Immature natural killer cell (primary cell): ENCODE data around the gene ENTPD7. TPM values are rescaled to one million over a fixed set of nuclear protein-coding genes. Genes with fewer than 3 reads are reported as not detected.

Experiments
- DNase-seq, 3 donors: peaks; one replicate each; pipeline ENCODE4 v3.0.0; 2022; ENCODE audit warnings: mixed read lengths in 1 of 3
- H3K27ac Mint-ChIP-seq, 6 donors: one replicate each; pipeline ENCODE4 v1.8.0; 2020; ENCODE audit warnings: mixed read lengths in 6 of 6, mild to moderate bottlenecking in 5 of 6, inconsistent platforms in 4 of 6, moderate library complexity in 3 of 6
- H3K27me3 Mint-ChIP-seq, 3 donors: one replicate each; pipeline ENCODE4 v1.8.0; 2020 to 2021; ENCODE audit warnings: low read depth in 3 of 3, mild to moderate bottlenecking in 3 of 3, mixed read lengths in 3 of 3, moderate library complexity in 3 of 3, inconsistent platforms in 1 of 3
- H3K36me3 Mint-ChIP-seq, 3 donors: one replicate each; pipeline ENCODE4 v1.8.0; 2020; ENCODE audit warnings: mixed read lengths in 3 of 3, inconsistent platforms in 2 of 3, mild to moderate bottlenecking in 2 of 3
- H3K4me1 Mint-ChIP-seq, 2 donors: one replicate each; pipeline ENCODE4 v1.8.0; 2020; ENCODE audit warnings: inconsistent platforms in 2 of 2, mild to moderate bottlenecking in 2 of 2, mixed read lengths in 2 of 2, moderate library complexity in 1 of 2
- H3K4me3 Mint-ChIP-seq, 5 donors: one replicate each; pipeline ENCODE4 v1.8.0; 2020; ENCODE audit warnings: mild to moderate bottlenecking in 5 of 5, mixed read lengths in 5 of 5, inconsistent platforms in 3 of 5, moderate library complexity in 3 of 5
- H3K9me3 Mint-ChIP-seq, 6 donors: one replicate each; pipeline ENCODE4 v1.8.0; 2020; ENCODE audit warnings: mild to moderate bottlenecking in 6 of 6, mixed read lengths in 6 of 6, inconsistent platforms in 4 of 6, moderate library complexity in 3 of 6
- polyA plus RNA-seq, 3 donors: library from polyadenylated mRNA; unstranded; fragments of 300-500 nt; fragmentation: Illumina TruSeq; gene quantifications; one replicate each; pipeline ENCODE4 v1.2.3, GENCODE V29; 2021

ENTPD7 gene
- polyA plus RNA-seq, 3 donors from 2014 or later: 0.76 to 2.8 (median 1.4) TPM

GRCh38 chr10:99659868-99660366, 608 bp downstream of the ENTPD7 start:
- H3K27ac Mint-ChIP-seq: peak overlapping the region; percentile 18 to 86 (median 58)
- peaks cover 22 to 30% of the 10 kb centered on the region in 2 donors for H3K4me1 Mint-ChIP-seq

DNA sequence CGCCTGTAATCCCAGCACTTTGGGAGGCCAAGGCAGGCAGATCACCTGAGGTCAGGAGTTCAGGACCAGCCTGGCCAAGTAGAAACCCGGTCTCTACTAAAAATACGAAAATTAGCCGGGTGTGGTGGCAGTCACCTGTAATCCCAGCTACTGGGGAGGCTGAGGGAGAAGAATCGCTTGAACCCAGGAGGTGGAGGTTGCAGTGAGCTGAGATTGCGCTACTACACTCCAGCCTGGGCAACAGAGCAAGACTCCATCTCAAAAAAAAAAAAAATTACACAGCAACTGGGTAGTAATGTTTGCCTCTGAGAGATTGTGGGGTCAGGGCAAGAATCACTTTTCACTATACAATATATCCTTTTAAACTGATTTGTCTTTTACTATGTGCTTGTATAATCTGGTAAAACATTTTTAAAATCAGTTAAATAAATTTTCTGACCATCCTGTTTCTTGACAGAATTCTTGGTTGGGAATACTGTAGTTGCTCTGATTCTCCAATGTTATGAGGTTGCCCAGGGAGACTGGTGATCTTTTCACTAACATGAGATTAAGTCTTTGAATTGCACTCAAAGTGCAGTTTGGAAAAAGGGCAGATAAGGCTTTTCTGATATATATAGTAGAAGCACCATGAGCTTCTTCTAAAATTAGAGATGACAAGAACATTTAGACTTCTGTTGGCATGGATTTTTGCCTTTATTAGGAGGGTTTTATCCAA, 1.5 kb downstream of the ENTPD7 start:
- Mint-ChIP-seq H3K4me1 (peaks cover 22 to 30% of the 10 kb centered on the region in 2 donors), H3K27me3 (peaks cover 2 to 8% (median 4%) of the 10 kb centered on the region in 3 donors), H3K36me3 (peaks cover 4 to 6% (median 5%) of the 10 kb centered on the region in 3 donors), H3K4me3 (peak overlapping the region in 3 of 5 donors; percentile 5 to 14 (median 7)), H3K9me3 (no peaks in the 10 kb centered on the region), H3K27ac (peak overlapping the region in 1 of 6 donors; percentile 9)
- DNase-seq: no peak

More at GRCh38 chr10:99659868-99660366, 608 bp downstream of the ENTPD7 start:
- DNase-seq: no peak
- H3K27me3 Mint-ChIP-seq: peaks cover 2 to 8% (median 4%) of the 10 kb centered on the region in 3 donors
- H3K9me3 Mint-ChIP-seq: no peaks in the 10 kb centered on the region
- peak overlapping the region; percentile 82 to 97 (median 90) for H3K4me3 Mint-ChIP-seq
- peaks cover 0 to 5% (median 3%) of the 10 kb centered on the region in 3 donors for H3K36me3 Mint-ChIP-seq

DNA sequence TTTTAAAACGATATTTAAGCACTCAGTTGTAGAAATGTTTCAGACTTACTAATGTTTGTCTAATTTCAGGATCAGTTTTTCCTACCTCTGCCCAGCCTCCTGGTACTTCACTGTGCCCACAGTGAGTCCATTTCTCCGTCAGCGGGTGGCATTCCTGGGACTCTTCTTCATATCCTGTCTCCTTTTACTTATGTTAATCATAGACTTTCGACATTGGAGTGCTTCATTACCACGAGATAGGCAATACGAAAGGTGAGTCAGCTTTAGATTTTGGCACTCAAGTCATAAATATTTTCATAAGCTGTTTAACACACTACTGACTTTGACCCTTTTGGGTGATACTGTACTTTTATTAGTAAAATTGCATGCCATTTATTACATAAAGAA, 2.1 kb downstream of the ENTPD7 start:
- Mint-ChIP-seq H3K27ac (peak overlapping the region in 1 of 6 donors; percentile 24), H3K9me3 (no peaks in the 10 kb centered on the region), H3K4me3 (peak overlapping the region in 2 of 5 donors; percentile 11 to 23), H3K4me1 (peaks cover 22 to 30% of the 10 kb centered on the region in 2 donors), H3K27me3 (peaks cover 2 to 4% (median 2%) of the 10 kb centered on the region in 3 donors), H3K36me3 (peaks cover 7 to 9% (median 8%) of the 10 kb centered on the region in 3 donors)
- DNase-seq: no peak

- Mint-ChIP-seq H3K9me3 (no peaks in the 10 kb centered on the region), H3K36me3 (peaks cover 7 to 17% (median 14%) of the 10 kb centered on the region in 3 donors), H3K4me3 (no peak overlapping the region), H3K4me1 (peaks cover 2 to 7% of the 10 kb centered on the region in 2 donors), H3K27me3 (no peaks in the 10 kb centered on the region), H3K27ac (no peak overlapping the region)
- DNase-seq: no peak
Measured at GRCh38 chr10:99665304-99665703, 6.0 kb downstream of the ENTPD7 start.

GRCh38 chr10:99667108-99667751, 7.9 kb downstream of the ENTPD7 start:
- peaks cover 0 to 2% (median 0%) of the 10 kb centered on the region in 3 donors for H3K27me3 Mint-ChIP-seq
- DNase-seq: no peak
- no peaks in the 10 kb centered on the region for H3K9me3 Mint-ChIP-seq
- H3K27ac Mint-ChIP-seq: no peak overlapping the region
- peaks cover 1 to 2% of the 10 kb centered on the region in 2 donors for H3K4me1 Mint-ChIP-seq
- no peak overlapping the region for H3K4me3 Mint-ChIP-seq
- H3K36me3 Mint-ChIP-seq: peaks cover 7 to 17% (median 14%) of the 10 kb centered on the region in 3 donors

- H3K9me3 Mint-ChIP-seq: no peaks in the 10 kb centered on the region
- no peak overlapping the region for H3K27ac Mint-ChIP-seq
- no peak overlapping the region for H3K4me3 Mint-ChIP-seq
- no peaks in the 10 kb centered on the region for H3K4me1 Mint-ChIP-seq
- DNase-seq: no peak
- H3K36me3 Mint-ChIP-seq: peaks cover 0 to 14% (median 8%) of the 10 kb centered on the region in 3 donors
- peaks cover 0 to 2% (median 0%) of the 10 kb centered on the region in 3 donors for H3K27me3 Mint-ChIP-seq
Measured at GRCh38 chr10:99671386-99671785, 12.1 kb downstream of the ENTPD7 start.

DNA sequence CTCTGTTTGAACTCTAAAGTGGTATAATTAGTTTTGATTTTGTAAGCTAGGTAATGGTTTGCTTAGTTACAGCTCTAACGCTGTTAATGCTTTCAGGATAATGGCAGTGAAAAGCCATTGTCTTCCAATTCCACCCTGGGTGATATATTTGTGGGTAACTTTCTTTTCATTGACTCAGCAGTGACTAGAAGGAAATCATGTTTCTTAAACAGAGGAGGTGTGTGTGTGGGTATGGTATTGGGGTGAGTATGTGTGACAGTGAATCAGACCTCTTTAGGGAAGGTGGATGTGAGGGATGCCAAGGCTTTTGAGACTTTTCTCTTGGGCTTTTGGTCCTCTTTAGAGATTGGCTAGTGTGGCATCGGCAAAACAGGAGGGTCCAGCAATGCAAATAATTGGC, 13.6 kb downstream of the ENTPD7 start:
- H3K27me3 Mint-ChIP-seq: peaks cover 0 to 2% (median 0%) of the 10 kb centered on the region in 3 donors
- H3K27ac Mint-ChIP-seq: no peak overlapping the region
- H3K36me3 Mint-ChIP-seq: peaks cover 0 to 14% (median 3%) of the 10 kb centered on the region in 3 donors
- no peaks in the 10 kb centered on the region for H3K9me3 Mint-ChIP-seq
- no peak overlapping the region for H3K4me3 Mint-ChIP-seq
- no peak for DNase-seq
- H3K4me1 Mint-ChIP-seq: no peaks in the 10 kb centered on the region

GRCh38 chr10:99673492-99673891, 14.2 kb downstream of the ENTPD7 start:
- DNase-seq: no peak
- no peaks in the 10 kb centered on the region for H3K9me3 Mint-ChIP-seq
- peaks cover 0 to 14% (median 3%) of the 10 kb centered on the region in 3 donors for H3K36me3 Mint-ChIP-seq
- no peak overlapping the region for H3K27ac Mint-ChIP-seq
- peaks cover 0 to 2% (median 0%) of the 10 kb centered on the region in 3 donors for H3K27me3 Mint-ChIP-seq
- H3K4me1 Mint-ChIP-seq: no peaks in the 10 kb centered on the region
- no peak overlapping the region for H3K4me3 Mint-ChIP-seq

DNA sequence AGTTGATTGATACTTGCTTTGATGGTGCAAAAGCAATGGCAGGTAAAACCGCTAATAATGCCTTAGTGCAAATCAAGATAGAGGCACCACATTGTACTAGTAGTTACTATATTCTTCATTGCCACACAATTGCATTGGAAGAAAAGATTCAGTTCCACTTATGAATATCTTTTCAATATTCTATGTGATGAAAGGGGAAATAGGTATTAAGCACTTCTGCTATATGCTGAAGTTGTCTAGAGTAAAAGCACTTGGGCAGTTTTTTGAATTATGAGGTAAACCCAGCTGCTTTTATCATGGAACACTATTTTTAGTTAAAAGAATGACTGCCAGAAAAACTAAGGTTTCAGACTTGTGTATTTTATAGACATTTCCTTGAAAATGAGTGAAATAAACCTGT, 15.5 kb downstream of the ENTPD7 start:
- Mint-ChIP-seq H3K4me3 (no peak overlapping the region), H3K9me3 (no peaks in the 10 kb centered on the region), H3K4me1 (no peaks in the 10 kb centered on the region), H3K27me3 (peaks cover 0 to 2% (median 0%) of the 10 kb centered on the region in 3 donors), H3K27ac (no peak overlapping the region), H3K36me3 (peaks cover 0 to 13% (median 9%) of the 10 kb centered on the region in 3 donors)
- DNase-seq: no peak

DNA sequence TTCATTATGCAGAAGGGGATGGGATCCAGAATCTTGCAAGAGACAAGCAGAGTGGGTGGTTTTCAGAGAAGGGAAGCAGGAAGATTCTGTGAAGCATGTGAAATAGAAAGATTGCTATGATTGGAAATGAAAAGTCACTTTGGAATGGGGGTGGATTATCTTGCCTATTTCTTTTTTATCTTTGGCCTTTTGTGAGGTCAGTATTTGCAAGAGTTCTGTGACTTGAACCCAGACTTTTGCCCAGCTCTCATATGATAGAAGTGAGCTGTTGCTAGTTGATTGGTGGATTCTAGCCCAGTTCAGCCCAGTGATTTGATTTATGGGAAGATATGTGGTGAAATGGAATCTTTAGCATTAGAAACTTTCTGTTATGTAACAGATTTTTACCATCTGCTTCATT, 17.1 kb downstream of the ENTPD7 start:
- Mint-ChIP-seq H3K4me3 (no peak overlapping the region), H3K27me3 (no peaks in the 10 kb centered on the region), H3K4me1 (no peaks in the 10 kb centered on the region), H3K9me3 (no peaks in the 10 kb centered on the region), H3K27ac (no peak overlapping the region), H3K36me3 (peaks cover 0 to 17% (median 17%) of the 10 kb centered on the region in 3 donors)
- no peak for DNase-seq

GRCh38 chr10:99676895-99677294, 17.6 kb downstream of the ENTPD7 start:
- Mint-ChIP-seq H3K4me3 (no peak overlapping the region), H3K9me3 (no peaks in the 10 kb centered on the region)

GRCh38 chr10:99678921-99679320, 19.6 kb downstream of the ENTPD7 start:
- H3K36me3 Mint-ChIP-seq: peaks cover 0 to 21% (median 17%) of the 10 kb centered on the region in 3 donors
- no peak overlapping the region for H3K4me3 Mint-ChIP-seq
- H3K27ac Mint-ChIP-seq: no peak overlapping the region
- no peaks in the 10 kb centered on the region for H3K9me3 Mint-ChIP-seq
- H3K27me3 Mint-ChIP-seq: no peaks in the 10 kb centered on the region
- DNase-seq: no peak
- H3K4me1 Mint-ChIP-seq: no peaks in the 10 kb centered on the region

More at GRCh38 chr10:99676895-99677294, 17.6 kb downstream of the ENTPD7 start:
- H3K36me3 Mint-ChIP-seq: peaks cover 0 to 19% (median 17%) of the 10 kb centered on the region in 3 donors
- no peak for DNase-seq
- no peak overlapping the region for H3K27ac Mint-ChIP-seq
- no peaks in the 10 kb centered on the region for H3K27me3 Mint-ChIP-seq
- H3K4me1 Mint-ChIP-seq: no peaks in the 10 kb centered on the region

DNA sequence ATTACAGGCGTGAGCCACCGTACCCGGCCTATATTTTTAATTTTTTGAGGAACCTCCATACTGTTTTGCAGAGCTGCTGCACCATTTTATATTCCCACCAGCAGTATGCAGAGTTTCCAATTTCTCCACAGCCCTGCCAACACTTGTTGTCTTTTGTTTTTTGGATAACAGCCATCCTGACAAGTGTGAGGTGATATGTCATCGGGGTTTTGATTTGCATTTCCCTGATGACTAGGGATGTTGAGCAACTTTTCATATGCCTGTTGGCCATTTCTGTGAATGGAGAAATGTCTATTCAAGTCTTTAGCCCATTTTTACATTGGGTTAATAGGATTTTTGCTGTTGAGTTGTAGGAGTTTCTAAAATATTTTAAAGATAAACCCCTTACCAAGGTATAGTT, 22.2 kb downstream of the ENTPD7 start:
- no peaks in the 10 kb centered on the region for H3K4me1 Mint-ChIP-seq
- no peak for DNase-seq
- H3K9me3 Mint-ChIP-seq: no peaks in the 10 kb centered on the region
- H3K36me3 Mint-ChIP-seq: peaks cover 11 to 28% (median 26%) of the 10 kb centered on the region in 3 donors
- no peak overlapping the region for H3K4me3 Mint-ChIP-seq
- no peak overlapping the region for H3K27ac Mint-ChIP-seq
- no peaks in the 10 kb centered on the region for H3K27me3 Mint-ChIP-seq

DNA sequence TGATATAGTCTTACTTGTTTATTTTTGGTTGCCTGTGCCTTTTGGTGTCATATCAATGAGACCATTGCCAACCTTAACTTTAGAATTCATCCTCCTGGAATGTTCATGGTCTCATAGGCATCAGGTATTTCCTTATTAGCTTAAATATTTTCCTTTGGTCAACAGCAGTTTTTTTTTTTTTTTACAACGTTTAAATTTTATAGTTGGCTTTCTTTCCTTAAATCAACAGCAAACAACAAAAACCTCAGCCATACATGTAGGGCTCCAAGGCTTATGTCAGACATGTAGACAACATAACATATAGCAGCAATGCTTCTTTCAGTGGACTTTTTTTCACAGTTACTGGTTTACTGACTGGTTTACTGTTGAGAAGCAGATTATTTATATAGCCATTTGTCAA, 22.7 kb downstream of the ENTPD7 start:
- H3K27ac Mint-ChIP-seq: no peak overlapping the region

More for the DNA sequence above, 22.7 kb downstream of the ENTPD7 start:
- no peaks in the 10 kb centered on the region for H3K27me3 Mint-ChIP-seq
- no peak overlapping the region for H3K4me3 Mint-ChIP-seq
- peaks cover 12 to 28% (median 27%) of the 10 kb centered on the region in 3 donors for H3K36me3 Mint-ChIP-seq
- H3K4me1 Mint-ChIP-seq: no peaks in the 10 kb centered on the region
- no peak for DNase-seq
- no peaks in the 10 kb centered on the region for H3K9me3 Mint-ChIP-seq
